Activated CD8-positive, alpha-beta memory T cell treated with anti-CD3 and anti-CD28 coated beads, Interleukin-2, amount 50 U/mL, for 1 hour (primary cell): ENCODE results near the gene FANCE.

Experiments used
- DNase-seq: peaks from one replicate; pipeline ENCODE4 v3.0.0-alpha.2; 2020; ENCODE audit errors: extremely low read depth

FANCE gene

GRCh38 chr6:35452183-35453090, at the start of gene FANCE:
TSS of gene FANCE (plus strand) at chr6:35452338. CDS start at chr6:35452546, 208 bp downstream.
- peak; percentile 48 for DNase-seq

- DNase-seq: no peak
Observed at GRCh38 chr6:35402856-35403191, 49.3 kb upstream of the FANCE start.

- DNase-seq: no peak
Observed at GRCh38 chr6:35403544-35404442, 48.3 kb upstream of the FANCE start.

GRCh38 chr6:35406711-35407485, 45.2 kb upstream of the FANCE start:
- no peak for DNase-seq

DNA sequence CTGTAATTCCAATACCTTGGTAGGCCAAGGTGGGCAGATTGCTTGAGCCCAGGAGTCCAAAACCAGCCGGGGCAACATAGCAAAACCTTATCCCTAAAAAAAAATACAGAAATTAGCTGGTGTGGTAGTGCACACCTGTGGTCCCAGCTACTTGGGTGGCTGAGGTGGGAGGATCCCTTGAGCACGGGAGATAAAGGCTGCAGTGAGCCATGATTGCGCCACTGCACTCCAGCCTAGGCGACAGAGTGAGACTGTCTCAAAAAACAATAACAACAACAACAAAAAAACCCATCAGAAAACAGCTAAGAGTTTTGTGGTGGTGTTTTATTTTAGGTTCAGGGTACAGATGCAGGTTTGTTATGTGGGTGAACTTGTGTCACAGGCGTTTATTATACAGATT, 42.9 kb upstream of the FANCE start:
- no peak for DNase-seq

GRCh38 chr6:35410131-35410530, 42.0 kb upstream of the FANCE start:
- no peak for DNase-seq

- DNase-seq: no peak
Observed at GRCh38 chr6:35411066-35411465, 41.1 kb upstream of the FANCE start.

GRCh38 chr6:35412102-35412501, 40.0 kb upstream of the FANCE start:
- DNase-seq: no peak

DNA sequence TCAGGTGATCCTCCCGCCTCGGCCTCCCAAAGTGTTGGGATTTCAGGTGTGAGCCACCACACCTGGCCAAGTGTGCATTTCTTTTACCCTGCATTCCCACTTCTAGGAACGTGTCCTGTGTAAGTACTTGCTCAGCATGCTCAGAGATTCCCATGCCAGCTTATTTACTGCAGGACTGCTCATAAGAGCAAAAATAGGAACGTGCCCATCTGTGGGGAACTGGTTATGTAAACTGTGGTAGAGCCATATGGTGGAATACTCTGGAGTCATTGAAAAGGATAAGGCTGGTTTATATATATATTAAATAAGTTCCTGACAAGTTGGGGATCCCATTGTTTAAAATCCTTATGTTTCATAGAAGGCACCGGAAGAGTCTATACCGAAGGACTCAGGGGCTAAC, 38.2 kb upstream of the FANCE start:
- DNase-seq: no peak

DNA sequence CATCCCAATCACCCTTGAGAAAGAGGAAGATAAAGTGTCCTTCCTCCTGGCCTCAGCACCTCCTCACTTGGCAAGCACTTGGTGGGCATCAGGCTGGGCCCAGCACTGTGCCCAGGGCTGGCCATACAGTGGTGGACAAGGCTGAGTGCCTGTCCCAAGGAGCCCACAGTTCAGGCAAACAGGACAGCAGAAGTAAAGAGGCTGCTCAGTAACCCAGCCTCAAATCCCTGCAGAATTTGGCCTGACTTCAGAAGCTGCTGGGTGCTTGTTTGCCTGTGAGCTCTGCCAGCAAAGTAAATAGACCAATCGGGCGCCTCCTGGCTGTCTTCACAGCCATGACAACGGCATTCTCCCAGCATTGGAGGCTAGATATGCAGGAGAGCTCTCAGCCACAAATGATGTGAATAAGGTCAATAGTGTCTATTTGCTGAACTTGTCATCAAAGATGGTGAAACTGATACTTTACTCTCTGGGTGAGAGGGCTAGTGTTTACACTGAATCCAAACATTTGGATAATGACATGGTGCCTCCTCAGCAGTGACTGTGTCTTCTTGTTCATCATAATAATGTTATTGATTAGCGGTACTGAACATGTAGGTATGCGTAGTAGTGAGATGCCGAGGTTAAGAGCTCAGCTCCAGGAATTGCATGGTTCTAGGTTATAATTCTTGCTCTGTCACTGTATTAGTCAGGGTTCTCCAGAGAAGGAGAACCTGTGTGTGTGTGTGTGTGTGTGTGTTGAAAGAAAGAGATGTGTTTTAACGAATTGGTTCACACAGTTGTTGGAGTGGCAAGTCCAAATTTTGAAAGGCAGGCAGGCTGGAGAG, 36.9 kb upstream of the FANCE start:
- no peak for DNase-seq

- no peak for DNase-seq
Observed at GRCh38 chr6:35417979-35418661, 34.0 kb upstream of the FANCE start.

GRCh38 chr6:35419417-35419816, 32.7 kb upstream of the FANCE start:
- no peak for DNase-seq

DNA sequence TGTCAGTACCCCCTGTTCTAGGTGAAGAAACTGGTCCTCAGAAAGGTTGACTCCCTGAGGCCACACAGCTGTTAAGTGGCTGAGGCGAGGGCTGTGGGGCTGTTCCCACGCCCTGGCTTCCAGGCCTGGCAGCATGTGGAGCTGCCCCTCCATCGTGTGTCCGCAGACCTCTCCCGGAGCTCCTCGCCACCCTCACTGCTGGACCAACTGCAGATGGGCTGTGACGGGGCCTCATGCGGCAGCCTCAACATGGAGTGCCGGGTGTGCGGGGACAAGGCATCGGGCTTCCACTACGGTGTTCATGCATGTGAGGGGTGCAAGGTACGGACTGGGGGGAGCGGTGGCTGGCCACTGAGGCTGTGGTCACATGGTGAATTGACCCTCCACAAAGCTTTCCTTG, 32.2 kb upstream of the FANCE start:
- no peak for DNase-seq

DNA sequence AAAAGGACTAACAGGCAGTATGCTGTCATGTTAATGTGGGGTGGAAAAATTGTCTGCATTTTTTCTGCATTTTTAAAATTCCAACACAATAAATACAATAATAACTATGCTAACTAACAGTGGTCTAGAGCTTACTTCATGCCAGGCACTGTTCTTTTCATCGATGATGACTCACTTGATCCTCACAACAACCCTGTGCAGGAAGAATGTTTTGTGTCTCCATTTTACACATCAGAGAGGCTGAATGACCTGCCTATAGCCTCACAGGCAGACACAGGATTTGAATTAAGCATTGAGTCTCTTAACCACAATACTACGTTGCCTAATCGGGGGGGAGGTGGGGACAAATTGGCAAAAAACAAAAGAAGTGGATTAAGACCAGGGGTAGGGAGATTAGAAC, 26.9 kb upstream of the FANCE start:
- no peak for DNase-seq

DNA sequence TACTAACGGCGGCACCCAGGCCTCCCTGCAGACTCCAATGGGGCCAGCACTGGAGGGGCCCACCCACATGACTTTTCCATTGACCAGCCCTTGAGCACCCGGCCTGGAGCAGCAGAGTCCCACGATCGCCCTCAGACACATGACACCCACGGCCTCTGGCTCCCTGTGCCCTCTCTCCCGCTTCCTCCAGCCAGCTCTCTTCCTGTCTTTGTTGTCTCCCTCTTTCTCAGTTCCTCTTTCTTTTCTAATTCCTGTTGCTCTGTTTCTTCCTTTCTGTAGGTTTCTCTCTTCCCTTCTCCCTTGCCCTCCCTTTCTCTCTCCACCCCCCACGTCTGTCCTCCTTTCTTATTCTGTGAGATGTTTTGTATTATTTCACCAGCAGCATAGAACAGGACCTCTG, 26.1 kb upstream of the FANCE start:
- no peak for DNase-seq

GRCh38 chr6:35427435-35427834, 24.7 kb upstream of the FANCE start:
- DNase-seq: no peak

GRCh38 chr6:35427851-35428321, 24.3 kb upstream of the FANCE start:
- no peak for DNase-seq

GRCh38 chr6:35428421-35429149, 23.6 kb upstream of the FANCE start:
- DNase-seq: no peak

DNA sequence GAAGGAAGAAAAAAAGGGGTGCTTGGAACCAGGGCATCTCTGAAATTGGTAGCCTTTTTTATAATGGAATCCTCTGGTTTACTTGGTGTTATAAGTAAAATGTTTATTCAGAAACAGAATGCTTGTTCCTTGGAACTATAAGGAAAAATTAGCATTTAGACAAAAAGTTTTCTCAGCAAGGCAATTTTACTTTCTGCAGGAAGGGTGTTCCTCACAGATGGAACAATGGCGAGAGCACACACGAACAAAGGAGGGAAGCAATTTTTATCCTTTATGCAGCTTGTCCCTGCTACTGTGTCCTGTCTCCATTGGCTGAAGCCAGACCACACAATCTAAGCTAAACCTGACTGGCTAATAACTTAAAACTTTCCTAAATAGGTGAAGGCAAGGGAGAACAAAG, 22.7 kb upstream of the FANCE start:
- no peak for DNase-seq

- no peak for DNase-seq
Observed at GRCh38 chr6:35432291-35432690, 19.8 kb upstream of the FANCE start.
